HL-60/S4 (cell line): ENCODE measurements around the gene SMKR1.

Source experiments
- in situ Hi-C: fragments of 300-500 bp; cut with MboI; formaldehyde crosslinking; loops from 2 replicates; pipeline ENCODE4 v1.14.3; 2022; ENCODE audit warnings: low sequenced_read_pairs

The SMKR1 gene

GRCh38 chr7:129560831-129561230, 58.5 kb downstream of the SMKR1 start:
- in situ Hi-C loops, result no loop called here

- in situ Hi-C loops, result no loop called here
These were observed 59.5 kb downstream of the SMKR1 start for GRCh38 chr7:129561677-129562359.
